Muscle layer of duodenum (tissue), 2 donors: ENCODE measurements around the gene FNDC3B.

Source experiments
- H3K27ac ChIP-seq: one replicate; pipeline ENCODE4 v1.7.0; 2013; ENCODE audit warnings: mild to moderate bottlenecking, low read length
- H3K27me3 ChIP-seq: one replicate; pipeline ENCODE4 v1.7.0; 2013; ENCODE audit warnings: low read depth, mild to moderate bottlenecking, control low read depth, low read length
- H3K36me3 ChIP-seq, 2 donors: one replicate each; pipeline ENCODE4 v1.7.0; 2013; ENCODE audit warnings: low read length in 2 of 2, control low read depth in 1 of 2, mild to moderate bottlenecking in 1 of 2; ENCODE audit not compliant: insufficient read depth in 2 of 2, control insufficient read depth in 1 of 2
- H3K4me1 ChIP-seq, 2 donors: one replicate each; pipeline ENCODE4 v1.7.0; 2013; ENCODE audit warnings: low read length in 2 of 2, mild to moderate bottlenecking in 2 of 2, control low read depth in 1 of 2, moderate library complexity in 1 of 2; ENCODE audit not compliant: insufficient read depth in 2 of 2, control insufficient read depth in 1 of 2
- H3K4me3 ChIP-seq, 2 donors: one replicate each; pipeline ENCODE4 v1.7.0; 2013; ENCODE audit warnings: low read length in 2 of 2, low read depth in 1 of 2, mild to moderate bottlenecking in 1 of 2
- H3K9me3 ChIP-seq, 2 donors: one replicate each; pipeline ENCODE4 v1.7.0; 2013; ENCODE audit warnings: low read length in 2 of 2, control low read depth in 1 of 2, mild to moderate bottlenecking in 1 of 2; ENCODE audit not compliant: control insufficient read depth in 1 of 2
- donor health status: healthy.

Gene FNDC3B

DNA sequence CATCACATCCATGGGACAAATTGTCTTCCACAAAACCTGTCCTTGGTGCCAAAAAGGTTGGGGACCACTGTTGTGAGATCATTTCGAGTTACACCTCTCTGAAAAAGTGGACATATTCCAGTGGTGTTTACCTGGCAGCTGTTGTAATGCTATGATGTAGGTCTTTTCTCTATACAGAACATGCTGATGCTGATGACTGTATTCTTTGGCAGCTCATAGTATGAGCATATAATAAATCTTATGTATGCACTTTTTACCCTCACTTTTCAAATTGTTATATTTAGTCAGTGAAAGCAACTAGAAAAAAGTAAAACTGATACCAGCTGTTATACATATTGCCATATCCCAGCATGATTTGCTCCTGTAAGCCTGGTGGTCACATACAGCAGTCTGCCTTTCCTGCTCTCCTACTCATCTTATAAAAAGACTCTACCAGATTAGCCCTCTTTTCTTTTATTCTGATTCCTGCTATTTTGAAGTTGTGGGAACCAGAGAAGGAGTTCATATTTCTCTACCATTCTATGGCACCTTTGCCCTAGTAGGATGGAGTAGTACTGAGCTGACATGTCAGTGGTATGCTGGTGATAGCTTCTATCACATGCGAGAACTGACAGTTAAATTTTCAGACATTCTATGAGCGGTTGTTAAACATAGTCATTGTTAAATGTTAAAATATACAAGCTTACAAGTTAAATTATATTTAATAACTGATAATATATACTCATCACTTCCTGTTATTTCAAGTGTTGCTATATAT is 128.7 kb downstream of the FNDC3B start:
- no peaks in the 10 kb centered on the region for H3K27me3 ChIP-seq
- H3K27ac ChIP-seq: no peak overlapping the region
- no peak overlapping the region for H3K4me3 ChIP-seq
- no peaks in the 10 kb centered on the region for H3K36me3 ChIP-seq
- H3K4me1 ChIP-seq: peaks cover 10 to 29% of the 10 kb centered on the region in 2 donors
- no peaks in the 10 kb centered on the region for H3K9me3 ChIP-seq

DNA sequence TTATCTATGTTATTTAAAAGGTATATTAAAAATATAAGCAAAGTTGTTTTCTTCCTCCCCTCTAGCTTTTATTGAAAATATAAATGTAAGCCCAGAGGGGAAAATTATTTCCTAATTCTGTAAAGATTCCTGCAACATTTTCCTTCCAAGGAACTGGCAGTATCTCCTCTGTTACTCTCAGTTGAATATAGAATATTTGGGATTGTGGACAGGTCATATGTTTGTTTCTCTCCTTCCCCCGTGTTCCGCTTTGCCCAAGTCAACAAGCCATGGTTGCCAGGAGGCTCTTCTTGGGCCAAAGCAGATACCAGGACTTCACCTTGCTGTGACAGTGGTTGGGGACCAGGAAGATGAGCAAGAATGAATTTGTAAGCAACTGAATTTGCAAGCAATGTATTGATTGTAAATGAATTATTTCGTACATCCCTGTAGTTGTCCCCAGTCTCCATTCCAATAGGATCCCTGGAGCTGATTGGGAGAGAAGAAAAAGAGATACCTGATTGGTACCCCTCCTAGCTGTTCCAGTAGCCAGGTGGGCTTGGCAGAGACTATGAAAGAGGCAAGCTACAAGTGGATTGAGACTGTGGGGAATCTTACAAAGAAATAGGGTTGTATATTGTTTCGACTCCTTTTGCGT is 130.8 kb downstream of the FNDC3B start:
- Histone ChIP-seq H3K9me3 (no peaks in the 10 kb centered on the region), H3K4me3 (no peak overlapping the region), H3K27me3 (no peaks in the 10 kb centered on the region), H3K4me1 (peaks cover 10 to 40% of the 10 kb centered on the region in 2 donors), H3K36me3 (no peaks in the 10 kb centered on the region), H3K27ac (no peak overlapping the region)

DNA sequence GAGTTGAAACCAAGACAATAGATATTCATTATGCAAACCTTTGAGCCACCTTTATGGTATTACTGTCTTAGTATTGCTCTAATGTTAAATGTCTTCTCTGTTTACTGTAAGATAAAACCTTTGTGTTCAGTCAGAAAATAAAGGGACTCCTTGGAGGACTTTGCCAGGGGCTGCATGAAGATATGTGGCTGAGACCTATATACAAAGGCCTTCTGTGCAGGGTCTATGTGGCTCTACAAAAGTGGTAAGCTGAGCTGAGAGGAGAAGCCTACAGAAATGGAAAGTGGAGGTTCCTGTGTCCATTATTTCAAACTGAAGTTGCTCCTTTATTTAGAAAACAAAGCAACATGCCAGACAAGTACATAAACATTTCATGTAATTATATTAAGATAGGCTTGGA is 131.5 kb downstream of the FNDC3B start:
- Histone ChIP-seq H3K4me3 (no peak overlapping the region), H3K36me3 (no peaks in the 10 kb centered on the region), H3K27ac (no peak overlapping the region), H3K9me3 (no peaks in the 10 kb centered on the region), H3K4me1 (peaks cover 10 to 42% of the 10 kb centered on the region in 2 donors), H3K27me3 (no peaks in the 10 kb centered on the region)

DNA sequence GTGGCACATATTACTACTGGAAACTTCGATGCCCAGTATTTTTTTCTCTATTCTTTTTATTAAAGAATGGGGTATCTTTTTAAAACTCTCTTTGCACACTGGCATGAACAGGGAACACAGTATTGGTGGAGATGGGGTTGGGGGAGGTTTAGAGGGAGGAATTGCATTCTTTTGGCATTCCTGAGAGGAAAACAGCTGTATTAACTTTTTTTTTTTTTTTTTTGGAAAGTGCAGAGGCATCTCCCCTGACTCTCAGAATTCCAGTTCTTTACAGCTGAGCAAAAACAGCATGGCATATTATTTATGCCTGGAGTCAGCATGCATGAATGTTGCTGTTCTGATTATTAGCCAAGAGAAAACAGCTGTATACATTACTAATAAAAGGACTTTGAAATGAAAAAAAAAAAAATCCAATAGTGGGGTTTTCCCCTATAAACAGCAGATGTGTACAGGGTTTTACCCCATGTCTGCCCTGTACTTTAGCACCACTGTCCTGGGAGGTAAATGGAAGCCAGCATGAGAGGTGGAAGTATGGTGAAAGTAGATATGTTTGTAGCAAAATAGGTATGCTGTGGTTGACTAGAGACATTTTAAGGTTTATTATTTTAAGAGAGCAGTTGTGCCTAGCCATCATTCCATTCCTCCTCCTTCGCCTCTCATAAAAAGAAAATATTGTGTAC is 132.2 kb downstream of the FNDC3B start:
- Histone ChIP-seq H3K27ac (no peak overlapping the region), H3K27me3 (no peaks in the 10 kb centered on the region), H3K4me1 (peaks cover 10 to 49% of the 10 kb centered on the region in 2 donors), H3K9me3 (no peaks in the 10 kb centered on the region), H3K36me3 (no peaks in the 10 kb centered on the region), H3K4me3 (no peak overlapping the region)

DNA sequence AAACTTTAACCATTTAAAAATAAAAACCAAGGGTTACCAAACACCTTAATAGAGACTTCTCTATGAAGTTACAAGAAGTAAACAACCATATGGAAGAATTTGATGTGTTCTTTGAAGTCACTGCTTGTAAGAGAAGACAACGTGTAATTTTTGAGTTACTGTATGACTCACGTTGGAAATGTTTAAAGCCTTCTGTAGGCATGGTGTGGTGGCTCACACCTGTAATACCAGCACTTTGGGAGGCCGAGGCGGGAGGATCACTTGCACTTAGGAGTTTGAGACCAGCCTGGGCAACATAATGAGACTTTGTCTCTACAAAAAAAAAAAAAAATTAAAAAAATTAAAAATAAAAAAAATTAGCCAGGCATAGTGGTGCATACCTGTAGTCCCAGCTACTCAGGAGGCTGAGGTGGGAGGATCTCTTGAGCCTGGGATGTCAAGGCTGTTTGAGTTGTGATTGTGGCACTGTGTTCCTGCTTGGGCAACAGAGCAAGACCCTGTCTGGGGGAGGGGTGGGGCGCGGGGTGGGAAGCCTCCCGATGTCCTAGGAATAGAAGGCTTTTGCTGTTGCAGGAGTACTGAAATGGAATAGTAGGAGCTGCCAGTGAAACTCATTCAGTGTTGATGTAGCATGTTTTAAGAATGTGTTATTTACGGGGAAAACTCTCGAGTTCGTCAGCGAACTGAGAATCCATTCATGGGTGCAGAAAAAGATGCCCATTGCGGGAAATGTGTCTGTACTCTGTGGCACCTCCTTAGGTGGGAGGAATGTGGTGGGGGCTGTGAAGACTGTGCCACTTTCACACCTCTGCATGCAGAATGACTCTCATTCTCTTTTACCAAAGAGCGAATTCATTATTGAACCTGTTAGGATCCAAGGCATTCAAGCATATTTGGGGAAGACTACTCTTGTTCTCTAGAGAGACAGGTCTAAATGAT is 134.2 kb downstream of the FNDC3B start:
- peaks cover 14 to 57% of the 10 kb centered on the region in 2 donors for H3K4me1 ChIP-seq
- no peaks in the 10 kb centered on the region for H3K36me3 ChIP-seq
- no peak overlapping the region for H3K4me3 ChIP-seq
- H3K27me3 ChIP-seq: no peaks in the 10 kb centered on the region
- no peak overlapping the region for H3K27ac ChIP-seq
- no peaks in the 10 kb centered on the region for H3K9me3 ChIP-seq

DNA sequence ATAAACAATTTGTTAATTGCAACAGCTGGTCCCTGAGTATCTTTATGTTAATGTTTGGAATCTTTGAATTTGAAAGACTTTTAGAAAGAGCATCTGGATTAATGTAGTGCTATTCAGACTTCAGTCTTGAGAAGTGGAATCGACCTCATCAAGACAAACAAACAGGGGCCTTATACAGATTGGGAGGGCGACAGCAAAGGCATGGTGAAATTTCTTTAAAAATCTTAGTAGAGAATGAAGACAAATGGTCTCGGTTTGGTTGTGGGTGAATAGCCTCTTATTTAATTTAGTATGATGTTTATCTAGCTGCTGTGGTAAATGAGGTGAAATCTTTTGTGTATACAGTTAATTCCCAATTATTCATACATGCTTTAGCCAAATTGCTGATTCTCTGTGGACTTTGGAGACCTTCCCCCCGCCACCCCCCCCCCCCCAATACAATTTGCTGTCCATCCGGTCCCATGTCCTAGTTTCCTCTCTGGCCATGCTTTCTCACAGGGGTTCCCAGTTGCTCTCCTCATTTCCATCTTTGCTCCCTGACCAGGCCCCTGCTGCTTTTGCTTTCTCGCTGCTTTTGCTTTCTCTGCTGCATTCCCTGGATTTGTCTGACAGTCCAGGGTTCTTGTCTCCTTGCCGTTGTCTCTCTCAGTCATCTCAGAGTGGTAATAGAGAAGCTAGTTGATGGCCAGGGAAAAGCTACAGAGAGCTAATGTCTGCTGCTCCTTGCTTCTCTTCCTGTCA is 135.3 kb downstream of the FNDC3B start:
- H3K27me3 ChIP-seq: no peaks in the 10 kb centered on the region
- H3K4me3 ChIP-seq: no peak overlapping the region
- H3K9me3 ChIP-seq: no peaks in the 10 kb centered on the region
- no peaks in the 10 kb centered on the region for H3K36me3 ChIP-seq
- H3K27ac ChIP-seq: no peak overlapping the region
- H3K4me1 ChIP-seq: peaks cover 8 to 48% of the 10 kb centered on the region in 2 donors

DNA sequence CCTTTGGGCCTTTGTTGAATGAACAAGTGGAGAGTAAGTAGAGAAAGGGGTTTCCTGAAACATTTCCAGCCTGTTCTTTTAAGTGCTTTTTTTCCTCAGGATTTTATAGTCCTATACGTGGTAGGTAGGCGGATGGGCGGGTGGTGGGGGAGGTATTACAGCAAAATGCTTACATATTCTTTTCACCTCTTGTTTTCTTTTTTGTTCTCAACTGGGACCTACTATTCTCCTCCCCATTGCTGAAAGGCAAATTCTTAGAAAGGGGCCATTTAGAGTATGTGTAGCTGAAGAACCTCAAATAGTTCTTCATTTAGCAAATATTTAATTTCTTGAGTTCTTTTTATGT is 135.8 kb downstream of the FNDC3B start:
- Histone ChIP-seq H3K36me3 (no peaks in the 10 kb centered on the region), H3K4me3 (no peak overlapping the region), H3K27me3 (no peaks in the 10 kb centered on the region), H3K4me1 (peaks cover 8 to 46% of the 10 kb centered on the region in 2 donors), H3K9me3 (no peaks in the 10 kb centered on the region), H3K27ac (no peak overlapping the region)

DNA sequence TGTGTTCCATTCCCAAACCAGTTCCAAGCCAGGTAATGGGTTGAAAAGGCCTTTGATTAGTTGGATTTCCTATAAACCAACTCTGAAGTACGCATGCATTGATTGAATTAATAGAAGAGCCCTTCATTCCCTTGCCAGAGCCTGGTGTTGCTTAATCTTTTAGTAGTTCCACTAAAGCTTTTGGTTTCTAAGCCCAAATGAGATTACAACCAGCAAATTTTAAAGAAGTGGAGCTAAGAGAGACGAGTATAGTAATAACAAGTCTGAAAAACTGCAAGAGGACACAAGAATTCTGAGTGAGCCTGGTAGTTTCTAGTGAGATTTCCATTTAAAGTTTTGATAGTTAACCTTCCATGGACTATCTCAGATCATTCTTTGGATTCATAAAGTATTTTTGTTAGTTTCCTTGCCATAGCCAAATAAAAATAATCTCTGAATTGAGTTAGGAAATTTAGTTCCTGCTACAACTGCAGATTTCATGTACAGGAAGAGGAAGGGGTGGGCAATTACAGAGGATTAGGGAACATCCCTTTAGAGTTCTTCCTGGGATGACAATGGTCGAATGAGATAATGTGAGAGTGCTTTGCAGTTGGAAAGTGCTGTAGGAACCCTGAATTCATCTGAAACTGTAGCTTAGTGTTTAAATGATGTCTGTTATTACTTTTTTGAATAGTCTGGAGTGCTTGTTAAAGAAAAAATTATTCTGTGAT is 136.8 kb downstream of the FNDC3B start:
- H3K36me3 ChIP-seq: no peaks in the 10 kb centered on the region
- H3K27ac ChIP-seq: peak overlapping the region; percentile 44
- H3K27me3 ChIP-seq: no peaks in the 10 kb centered on the region
- no peak overlapping the region for H3K4me3 ChIP-seq
- no peaks in the 10 kb centered on the region for H3K9me3 ChIP-seq
- peaks cover 4 to 47% of the 10 kb centered on the region in 2 donors for H3K4me1 ChIP-seq

DNA sequence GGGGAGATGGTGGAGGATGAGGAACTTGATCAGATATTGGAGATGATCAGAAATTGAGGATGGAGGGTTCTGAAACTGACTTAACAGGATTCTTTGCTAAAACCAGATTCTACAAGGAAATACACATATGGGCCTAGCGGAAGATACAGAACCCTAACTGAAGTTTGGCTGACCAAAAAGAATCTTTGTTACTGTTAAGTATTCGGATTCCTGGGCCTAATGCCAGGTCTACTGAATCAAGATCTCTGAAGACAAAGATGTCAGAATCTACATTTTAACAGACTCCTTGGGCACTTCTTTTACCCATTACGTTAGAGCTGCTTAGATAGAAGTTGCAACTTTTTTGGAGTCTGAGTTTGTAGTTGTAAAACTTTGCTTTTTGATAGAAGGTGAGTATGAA is 137.7 kb downstream of the FNDC3B start:
- H3K4me1 ChIP-seq: peaks cover 4 to 46% of the 10 kb centered on the region in 2 donors
- no peaks in the 10 kb centered on the region for H3K9me3 ChIP-seq
- no peaks in the 10 kb centered on the region for H3K27me3 ChIP-seq
- H3K27ac ChIP-seq: no peak overlapping the region
- no peak overlapping the region for H3K4me3 ChIP-seq
- no peaks in the 10 kb centered on the region for H3K36me3 ChIP-seq

DNA sequence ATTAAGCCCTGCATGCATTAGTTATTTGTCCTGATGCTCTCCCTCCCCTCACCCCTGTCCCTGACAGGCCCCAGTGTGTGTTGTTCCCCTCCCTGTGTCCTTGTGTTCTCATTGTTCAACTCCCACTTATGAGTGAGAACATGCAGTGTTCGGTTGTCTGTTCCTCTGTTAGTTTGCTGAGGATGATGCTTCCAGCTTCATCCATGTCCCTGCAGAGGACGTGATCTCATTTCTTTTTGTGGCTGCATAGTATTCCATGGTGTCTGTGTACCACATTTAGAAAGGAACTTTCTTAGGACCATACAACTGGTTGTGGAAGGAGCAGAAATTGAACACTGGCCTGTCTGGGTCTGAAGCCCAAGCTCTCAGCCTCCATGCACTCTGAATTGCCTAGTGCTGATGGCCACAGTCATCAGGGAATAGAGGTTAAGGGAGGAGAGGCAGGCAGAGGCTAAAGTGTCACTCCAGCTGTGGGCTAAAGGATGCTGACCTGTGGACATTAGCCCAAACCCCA is 138.5 kb downstream of the FNDC3B start:
- no peak overlapping the region for H3K4me3 ChIP-seq
- no peak overlapping the region for H3K27ac ChIP-seq
- peaks cover 4 to 49% of the 10 kb centered on the region in 2 donors for H3K4me1 ChIP-seq
- no peaks in the 10 kb centered on the region for H3K9me3 ChIP-seq
- H3K36me3 ChIP-seq: no peaks in the 10 kb centered on the region
- H3K27me3 ChIP-seq: no peaks in the 10 kb centered on the region
